Lung microvascular endothelial cell (primary cell): ENCODE results near the gene SRRD. TPM values are rescaled to one million over a fixed set of nuclear protein-coding genes. Genes with fewer than 3 reads are reported as not detected.
"Not testable (repeated sequence)": the region's sequence is repeated elsewhere in the genome, so short reads cannot be mapped to it uniquely, and the experiment has no call there.

ENCODE experiments used
- DNase-seq, 2 donors: peaks; one replicate each; pipeline versions ENCODE4 v3.0.0 to v3.0.0-alpha.2; 2010; ENCODE audit warnings: low read depth in 2 of 2
- total RNA-seq: library from RNA; depleted of rRNA; stranded (reverse); fragments of >200 nt; gene quantifications from 2 replicates; pipeline ENCODE4 v1.2.1, GENCODE V29; 2014

Gene SRRD
- total RNA-seq, 1 donor from 2014 or later = 7.5 TPM

DNA sequence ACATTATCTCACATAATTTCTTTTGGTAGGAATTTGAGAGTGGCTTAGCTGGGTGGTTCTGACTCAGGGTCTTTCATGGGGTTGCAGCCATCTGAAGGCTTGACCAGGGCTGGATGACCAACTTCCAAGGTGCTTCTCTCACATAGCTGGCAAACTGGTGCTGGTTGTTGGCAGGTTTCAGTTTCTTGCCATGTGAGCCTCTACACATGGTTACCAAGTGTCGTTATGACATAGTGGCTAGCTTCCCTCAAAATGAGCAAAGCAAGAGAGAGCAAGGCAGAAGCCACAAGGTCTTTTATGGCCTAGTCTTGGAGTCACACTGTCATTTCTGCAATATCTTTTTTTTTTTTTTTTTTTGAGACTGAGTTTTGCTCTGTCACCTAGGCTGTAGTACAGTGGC, 32.8 kb downstream of the SRRD start:
- no peak for DNase-seq

DNA sequence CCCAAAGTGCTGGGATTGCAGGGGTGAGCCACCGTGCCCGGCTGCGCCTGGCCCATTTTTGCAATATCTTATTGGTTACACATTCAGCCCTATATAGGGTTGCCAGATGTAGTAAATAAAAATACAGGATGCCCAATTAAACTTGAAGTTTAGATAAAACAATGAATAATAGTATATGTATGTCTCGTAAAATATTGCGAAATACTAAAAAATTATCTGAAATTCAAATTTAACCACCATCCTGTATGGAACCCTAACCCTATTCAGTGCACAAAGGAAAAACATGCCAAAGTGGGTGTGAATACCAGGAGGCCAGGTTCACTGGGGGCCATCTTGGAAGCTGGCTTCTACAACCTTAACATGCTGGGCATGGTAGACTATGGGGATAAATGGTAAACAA, 33.8 kb downstream of the SRRD start:
- DNase-seq = no peak

DNA sequence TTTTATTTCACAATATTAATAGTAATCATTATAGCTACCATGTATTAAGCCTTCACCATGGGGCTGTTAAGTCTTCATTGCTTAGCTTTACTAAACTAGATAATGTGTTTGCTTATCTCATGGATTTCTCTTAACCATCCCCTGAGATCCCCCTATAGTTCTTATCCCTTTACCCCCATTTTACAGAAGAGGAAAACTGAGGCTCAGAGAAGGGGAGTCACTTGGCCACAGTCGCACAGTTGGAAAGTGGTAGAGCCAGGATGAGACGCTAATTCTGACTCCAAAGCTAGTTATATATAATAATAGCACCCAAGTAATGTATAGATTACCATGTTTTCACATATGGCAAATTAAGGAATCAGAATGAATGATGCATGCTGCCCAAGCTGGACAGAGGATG, 38.3 kb downstream of the SRRD start:
- DNase-seq = no peak

DNA sequence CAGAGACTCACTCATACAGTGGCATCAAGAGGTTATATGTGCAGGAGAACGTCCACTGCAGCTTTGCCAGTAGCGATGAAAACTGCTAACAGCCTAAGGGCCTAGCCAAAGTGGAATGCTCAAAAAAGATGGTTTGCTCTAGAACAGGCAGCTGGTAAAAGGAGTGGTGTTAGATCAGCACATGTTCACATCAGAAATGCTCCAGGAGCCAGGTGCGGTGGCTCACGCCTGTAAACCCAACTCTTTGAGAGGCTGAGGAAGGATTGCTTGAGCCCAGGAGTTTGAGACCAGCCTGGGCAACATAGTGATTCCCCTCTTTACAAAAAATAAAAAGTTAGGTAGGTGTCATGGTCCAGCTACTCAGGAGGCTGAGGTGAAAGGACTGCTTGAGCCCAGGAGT, 38.9 kb downstream of the SRRD start:
- no peak for DNase-seq

DNA sequence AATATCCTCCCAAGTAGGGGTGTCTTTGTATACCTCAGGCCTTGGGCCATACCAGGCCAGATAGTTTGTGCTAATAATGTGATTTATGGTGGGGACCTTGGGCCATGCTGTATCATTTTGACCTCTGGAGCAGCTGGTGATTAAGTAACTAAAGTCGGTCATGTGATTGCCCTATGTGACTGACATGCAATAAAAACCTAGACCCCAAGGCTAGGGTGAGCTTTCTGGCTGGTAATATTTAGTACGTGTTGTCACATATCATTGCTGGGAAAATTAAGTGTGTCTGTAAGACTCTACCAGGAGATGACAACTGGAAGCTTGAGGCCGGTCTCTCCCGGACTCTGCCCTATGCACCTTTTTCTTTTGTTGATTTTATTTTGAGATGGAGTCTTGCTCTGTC, 41.2 kb downstream of the SRRD start:
- no peak for DNase-seq

DNA sequence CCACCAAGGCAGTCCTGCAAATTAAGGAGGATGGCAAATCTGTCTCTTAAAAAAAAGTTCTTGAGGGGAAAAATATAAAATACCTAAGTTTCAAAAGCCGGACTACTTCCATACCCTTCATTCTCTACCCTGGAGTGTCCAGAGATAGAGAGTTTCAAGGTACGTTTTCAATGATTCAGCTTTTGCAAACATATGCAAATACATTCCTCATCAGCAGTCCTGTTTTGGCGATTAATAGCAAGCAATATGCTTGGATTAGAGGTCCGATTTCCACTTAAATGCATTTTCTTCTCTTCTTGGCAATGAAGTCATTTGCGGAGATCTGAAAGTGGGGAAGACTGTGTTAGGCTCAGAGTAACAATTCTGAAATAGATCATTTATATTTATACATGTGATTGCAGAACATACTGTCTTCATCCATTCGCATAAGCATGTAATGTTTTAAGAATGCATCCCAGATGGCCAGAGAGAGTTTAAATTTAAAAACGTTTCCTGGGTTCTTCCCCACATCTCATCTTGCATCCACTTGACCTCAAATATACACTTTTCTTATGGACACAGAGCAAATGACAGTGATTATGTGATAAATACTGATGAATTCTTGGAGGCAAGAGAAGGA, 42.4 kb downstream of the SRRD start:
- no peak for DNase-seq

DNA sequence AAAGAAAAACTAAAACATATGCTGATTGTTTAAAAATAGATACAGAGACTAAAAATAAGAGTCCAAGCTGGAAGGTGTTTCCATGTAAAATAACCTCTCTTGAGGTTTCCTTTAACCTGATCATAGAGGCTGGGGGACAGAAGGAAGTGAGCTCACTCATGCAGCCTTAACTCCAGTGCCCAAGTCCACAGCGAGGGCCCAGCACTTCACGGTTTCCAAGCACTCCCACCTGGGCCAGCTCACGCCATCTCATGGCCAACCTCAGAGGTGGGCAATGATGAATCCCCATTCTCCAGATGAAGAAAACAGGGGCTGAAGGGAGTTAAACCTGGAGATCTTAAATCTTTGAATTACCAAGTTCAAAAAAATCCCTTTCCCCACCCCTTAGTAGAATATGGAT, 43.5 kb downstream of the SRRD start:
- DNase-seq = no peak

DNA sequence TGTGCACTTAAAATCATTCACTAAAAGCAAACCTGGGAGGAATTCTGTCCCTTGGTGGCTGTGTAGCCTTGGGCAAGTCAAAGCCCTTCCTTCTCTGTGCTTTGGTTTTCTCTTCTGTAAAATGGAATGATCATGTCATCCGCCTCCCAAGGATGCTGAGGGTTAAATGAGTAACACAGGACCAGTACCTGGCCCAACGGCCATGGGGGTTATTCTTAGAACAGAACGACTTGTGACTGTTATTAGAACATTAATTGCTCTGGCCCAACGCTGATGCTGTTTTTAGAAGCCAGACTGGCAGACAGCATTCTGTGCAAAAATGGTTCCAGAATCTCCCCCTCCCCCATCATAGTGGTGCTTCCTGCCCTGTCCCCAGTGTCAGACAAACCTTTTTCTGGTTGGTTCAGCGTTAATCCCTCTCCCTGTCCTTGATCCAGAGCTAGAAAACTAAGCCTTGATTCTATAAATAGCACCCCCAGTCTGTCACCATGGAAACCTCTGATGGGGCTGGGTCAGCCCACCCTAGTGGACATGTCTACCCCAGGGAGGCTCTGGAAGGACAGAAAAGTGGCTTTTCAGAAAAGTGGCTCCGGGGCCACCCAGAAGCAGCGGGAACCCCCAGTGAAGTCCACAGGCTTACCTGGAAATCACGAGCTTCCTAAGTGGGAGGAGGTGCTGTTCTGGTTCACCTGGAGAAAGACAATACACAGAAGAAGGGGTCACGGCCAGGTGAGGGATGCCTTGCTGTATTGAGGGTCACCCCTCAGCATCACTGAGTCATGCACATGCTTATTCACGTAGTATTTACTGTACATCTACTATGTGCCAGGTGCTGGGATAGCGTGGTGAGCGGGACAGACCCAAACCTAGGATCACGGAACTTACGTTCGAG, 44.1 kb downstream of the SRRD start:
- DNase-seq = no peak

DNA sequence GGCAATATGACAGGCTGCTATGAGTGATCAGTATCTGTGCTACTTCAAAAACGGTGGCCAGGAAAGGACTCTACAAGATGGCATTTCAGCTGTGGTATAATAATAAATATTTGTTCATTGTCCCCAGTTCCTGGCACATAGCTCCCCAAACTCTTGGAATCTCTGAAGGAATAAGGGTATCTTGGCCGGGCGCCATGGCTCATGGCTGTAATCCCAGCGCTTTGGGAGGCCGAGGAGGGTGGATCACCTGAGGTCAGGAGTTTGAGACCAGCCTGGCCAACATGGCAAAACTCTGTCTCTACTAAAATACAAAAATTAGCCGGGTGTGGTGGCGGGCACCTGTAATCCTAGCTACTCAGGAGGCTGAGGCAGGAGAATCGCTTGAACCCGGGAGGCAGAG, 44.8 kb downstream of the SRRD start:
- not testable (repeated sequence) for DNase-seq

DNA sequence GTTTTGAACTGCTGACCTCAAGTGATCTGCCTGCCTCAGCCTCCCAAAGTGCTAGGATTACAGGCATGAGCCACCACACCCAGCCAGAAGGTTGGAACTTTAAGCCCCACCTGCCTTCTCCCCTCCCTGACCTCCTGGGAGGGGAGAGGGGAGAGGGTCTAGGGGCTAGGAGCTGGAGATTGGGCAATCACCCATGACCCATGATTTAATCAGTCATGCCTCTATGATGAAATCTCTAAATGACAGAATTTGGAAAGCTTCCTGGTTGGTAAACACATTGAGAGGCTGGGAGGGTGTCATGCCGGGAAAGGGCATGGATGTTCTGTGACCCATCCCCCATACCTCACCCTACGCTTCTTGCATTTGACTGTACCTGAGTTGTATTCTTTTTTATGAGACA, 45.7 kb downstream of the SRRD start:
- DNase-seq = no peak

DNA sequence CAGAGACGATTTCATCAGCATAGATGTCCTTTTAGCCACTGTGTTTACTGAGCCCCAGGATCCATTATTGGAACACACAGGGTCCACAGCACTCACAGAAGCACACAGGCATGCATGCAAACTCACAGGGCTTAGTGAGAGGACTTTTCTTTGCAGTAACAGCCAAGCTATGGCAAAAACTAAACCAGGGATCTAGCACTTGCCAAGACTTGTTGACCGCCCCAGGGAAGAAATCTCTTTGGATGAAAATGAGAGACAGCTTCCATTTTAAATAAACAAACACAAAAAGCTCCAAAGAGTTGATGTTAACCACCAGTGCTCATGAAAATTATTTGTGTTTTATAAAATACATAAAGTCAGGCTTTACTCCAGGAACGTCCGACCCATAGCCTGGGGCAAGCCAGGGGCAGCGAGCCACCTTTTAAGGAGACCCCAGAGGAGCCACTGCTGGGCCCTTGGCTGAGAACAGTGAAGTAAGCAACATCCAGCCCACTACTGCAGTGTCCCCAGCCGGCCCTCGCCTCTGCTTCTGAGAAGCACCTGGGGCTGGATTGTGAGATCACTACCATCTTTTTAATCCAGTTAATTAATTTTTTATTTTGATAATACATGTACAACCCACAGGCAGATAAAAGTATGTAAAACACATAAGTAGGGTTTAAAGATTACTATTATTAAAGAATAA, 50.6 kb downstream of the SRRD start:
- no peak for DNase-seq

DNA sequence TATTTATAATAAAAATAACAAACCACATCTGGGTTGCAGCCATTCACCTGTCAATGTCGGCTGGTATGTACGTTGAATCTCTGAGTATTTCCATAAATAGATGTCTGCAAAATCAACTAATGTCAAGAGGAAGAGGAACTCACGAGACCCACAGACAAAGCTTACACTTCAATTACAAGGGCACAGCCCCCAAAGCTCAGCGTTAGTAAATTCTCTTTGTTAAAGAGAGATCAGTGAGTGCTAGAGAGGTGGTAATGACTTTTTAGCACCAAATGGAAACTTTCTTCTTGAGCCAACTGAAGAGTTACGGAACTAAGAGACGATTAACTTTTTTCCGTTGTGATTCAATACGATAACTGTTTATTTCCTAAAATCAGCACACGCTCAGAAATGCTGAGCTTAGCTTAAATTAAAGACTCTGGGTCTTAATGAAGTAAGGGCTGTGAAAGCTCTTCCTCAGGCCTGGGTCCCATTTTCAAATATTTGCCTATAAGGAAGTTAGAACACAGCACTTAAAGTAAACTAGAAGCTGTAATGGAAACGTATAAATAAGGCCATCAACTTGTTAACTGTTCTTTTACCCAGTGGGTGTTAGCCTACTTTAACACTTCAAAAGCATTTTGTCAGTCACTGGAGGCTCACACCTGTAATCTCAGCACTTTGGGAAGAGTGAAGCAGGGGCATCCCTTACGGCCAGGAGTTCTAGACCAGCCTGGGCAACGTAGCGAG, 51.4 kb downstream of the SRRD start:
- DNase-seq = peak in 1 of 2 donors; percentile 77

DNA sequence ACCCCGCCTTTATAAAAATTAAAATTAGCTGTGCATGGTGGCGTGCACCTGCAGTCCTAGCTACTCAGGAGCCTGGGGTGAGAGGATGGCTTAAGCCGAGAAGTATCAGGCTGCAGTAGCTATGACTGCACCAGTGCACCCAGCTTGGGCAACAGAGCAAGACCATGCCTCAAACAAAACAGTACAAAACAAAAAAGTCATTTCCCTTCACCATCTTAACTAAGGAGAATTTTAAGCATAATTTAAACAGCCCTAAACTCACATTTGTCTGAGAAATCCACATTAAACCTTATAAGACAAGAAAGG, 51.9 kb downstream of the SRRD start:
- DNase-seq = no peak

DNA sequence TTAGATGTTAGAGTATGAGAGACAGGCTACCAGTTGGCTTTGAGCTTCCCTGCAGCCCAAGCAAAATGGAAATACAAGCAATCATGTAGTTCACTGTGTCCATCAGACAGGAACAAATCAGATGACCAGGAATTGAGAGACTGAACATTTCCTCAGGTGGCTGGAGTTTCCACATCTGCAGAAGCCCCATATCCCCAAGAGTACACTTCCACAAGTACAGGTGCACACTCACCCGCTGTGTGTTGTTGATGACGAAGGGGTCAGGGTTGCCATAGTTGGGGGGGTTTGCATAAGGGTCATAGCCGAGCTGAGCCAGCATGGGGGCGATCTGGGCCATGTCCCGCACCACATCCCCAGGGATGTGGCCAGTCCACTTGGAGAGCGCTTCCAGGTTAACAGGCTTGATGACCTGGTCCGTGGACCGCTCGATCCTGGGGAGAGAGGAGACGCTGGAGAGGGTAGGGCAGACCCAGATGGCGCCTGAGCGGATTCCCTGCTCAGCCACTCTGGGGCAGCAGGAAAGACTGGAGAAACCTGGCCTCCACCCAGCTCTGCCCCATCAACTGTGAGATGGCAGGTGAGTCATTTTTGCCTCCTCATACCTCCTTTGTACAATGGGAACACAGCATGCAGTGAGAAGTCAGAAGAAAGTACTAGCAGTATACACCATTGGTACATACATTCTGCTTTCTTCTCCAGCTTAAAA, 52.5 kb downstream of the SRRD start:
- DNase-seq = no peak

DNA sequence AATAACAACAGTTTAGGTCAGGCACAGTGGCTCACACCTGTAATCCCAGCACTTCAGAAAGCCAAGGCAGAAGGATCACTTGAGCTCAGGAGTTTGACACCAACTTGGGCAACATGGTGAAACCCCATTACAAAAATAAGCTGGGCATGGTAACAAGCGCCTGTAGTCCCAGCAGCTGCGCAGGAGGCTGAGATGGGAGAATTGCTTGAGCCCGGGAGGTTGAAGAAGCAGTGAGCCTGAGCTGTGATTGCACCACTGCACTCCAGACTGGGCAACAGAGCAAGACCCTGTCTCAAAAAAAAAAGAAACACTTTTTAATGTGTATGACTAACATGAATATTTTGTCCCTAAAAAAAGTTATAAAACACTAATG, 53.1 kb downstream of the SRRD start:
- no peak for DNase-seq

DNA sequence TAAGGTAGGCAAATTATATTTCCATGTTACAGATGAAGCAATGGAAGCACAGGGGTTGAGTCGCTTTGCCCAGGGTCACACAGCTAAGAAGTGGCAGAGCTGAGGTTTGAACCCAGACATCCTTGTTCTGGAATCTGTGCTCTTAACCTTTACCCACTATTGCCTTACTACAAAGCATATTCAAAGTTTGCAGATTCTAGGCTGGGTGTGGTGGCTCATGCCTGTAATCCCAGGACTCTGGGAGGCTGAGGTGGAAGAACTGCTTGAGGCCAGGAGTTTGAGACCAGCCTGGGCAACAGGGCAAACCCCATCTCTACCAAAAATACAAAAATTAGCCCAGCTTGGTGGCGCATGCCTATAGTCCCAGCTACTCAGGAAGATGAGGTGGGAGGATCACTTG, 56.4 kb downstream of the SRRD start:
- no peak for DNase-seq

DNA sequence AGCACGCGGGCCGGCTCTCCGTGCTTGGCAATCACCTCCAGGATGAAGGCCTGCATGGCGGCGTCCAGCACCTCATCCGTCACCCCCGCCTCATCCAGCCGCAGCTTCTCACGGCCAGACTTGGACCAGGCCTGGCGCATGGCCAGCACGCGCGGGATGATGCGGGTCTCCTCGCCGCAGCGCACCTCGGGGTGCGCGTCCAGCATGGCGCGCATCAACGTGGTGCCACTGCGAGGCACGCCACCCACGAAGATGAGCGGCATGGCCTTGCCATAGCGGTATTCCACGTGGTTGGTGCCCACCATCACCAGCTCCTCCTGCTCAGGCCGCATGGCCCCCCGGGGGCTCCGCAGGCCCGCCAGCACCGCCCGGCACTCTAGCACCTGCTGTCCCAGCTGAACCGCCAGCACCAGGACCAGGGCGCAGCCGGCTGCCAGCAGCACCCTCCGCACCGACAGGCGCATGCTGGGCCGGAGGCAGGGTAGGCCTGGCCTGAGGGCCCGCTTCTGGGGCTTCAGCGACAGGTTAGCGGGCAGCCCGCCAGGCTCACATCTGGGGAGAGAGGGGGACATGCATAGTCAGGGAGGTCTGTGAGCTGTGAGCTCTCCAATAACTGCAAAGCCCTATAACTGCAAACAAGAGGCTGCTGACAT, 57.6 kb downstream of the SRRD start:
- no peak for DNase-seq

DNA sequence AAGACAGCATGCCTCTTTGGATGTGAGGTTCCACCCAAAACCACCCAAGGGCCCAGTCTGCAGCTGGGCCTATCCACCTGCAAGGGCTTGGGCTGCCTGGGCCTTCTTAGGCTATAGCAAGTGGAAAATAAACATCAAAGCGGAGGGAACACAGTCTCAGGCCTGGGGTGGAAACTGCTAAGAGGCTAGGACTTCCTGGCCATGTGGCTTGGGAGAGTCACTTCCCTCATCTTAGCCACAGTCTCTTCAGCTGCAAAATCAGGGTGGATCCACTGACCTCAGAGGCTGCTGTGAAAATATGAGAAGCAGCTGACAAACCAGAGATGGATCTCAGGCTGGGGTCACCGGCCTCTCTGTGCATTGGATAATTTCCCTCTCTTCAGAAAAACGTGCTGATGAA, 59.2 kb downstream of the SRRD start:
- peak in 1 of 2 donors; percentile 58 for DNase-seq
